Measurements from ENCODE around the gene ICAM5. TPM values are rescaled to one million over a fixed set of nuclear protein-coding genes. Genes with fewer than 3 reads are reported as not detected.

The ICAM5 gene
- total and polyA plus RNA-seq, 7 donors = 0.04 to 0.22 (median 0.08) TPM; not detected in 3

DNA sequence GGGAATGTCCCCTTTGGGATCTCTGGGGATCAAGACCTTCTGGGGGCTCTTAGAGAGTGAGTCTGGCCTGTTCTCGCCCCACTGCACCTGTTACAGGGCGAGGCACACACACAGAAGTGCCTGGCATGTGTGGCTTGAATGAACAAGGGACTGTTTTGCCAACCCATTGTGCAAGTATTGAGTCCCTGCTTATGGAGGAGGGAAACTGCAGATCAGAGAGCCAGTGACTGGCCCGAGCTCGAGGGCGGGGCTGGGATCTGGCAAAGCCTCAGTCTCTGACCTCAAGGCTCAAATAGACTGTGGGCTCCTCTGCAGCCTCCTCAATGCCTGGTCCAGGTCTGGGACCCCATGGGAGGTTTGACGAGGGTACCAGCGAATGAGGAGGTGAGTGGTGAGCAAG lies 38.0 kb downstream of the ICAM5 start:
- ATAC-seq = no peak
- TF ChIP-seq, protein P1, sequence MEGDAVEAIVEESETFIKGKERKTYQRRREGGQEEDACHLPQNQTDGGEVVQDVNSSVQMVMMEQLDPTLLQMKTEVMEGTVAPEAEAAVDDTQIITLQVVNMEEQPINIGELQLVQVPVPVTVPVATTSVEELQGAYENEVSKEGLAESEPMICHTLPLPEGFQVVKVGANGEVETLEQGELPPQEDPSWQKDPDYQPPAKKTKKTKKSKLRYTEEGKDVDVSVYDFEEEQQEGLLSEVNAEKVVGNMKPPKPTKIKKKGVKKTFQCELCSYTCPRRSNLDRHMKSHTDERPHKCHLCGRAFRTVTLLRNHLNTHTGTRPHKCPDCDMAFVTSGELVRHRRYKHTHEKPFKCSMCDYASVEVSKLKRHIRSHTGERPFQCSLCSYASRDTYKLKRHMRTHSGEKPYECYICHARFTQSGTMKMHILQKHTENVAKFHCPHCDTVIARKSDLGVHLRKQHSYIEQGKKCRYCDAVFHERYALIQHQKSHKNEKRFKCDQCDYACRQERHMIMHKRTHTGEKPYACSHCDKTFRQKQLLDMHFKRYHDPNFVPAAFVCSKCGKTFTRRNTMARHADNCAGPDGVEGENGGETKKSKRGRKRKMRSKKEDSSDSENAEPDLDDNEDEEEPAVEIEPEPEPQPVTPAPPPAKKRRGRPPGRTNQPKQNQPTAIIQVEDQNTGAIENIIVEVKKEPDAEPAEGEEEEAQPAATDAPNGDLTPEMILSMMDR (IDR thresholded peaks at IDR 0.05) = no peak
- Histone ChIP-seq H3K36me3 (ENCODE audit: insufficient read depth in 1 of 2, low read depth in 1 of 2) (peaks cover 11 to 80% of the 10 kb centered on the region in 2 donors), H3K4me3 (no peak overlapping the region), H3K27me3 (ENCODE audit: insufficient read depth in 3 of 3, low read length in 2 of 3) (no peaks in the 10 kb centered on the region), H3K27ac (no peak overlapping the region), H3K9me3 (no peaks in the 10 kb centered on the region), H3K4me1 (peaks cover 12% of the 10 kb centered on the region)
- no peak for DNase-seq
- 68 to 86% (median 75%) methylated on average over 7 of the region's 7 CpGs for WGBS, 3 donors
- intact Hi-C loops (cut with DNase I) = no loop called here

DNA sequence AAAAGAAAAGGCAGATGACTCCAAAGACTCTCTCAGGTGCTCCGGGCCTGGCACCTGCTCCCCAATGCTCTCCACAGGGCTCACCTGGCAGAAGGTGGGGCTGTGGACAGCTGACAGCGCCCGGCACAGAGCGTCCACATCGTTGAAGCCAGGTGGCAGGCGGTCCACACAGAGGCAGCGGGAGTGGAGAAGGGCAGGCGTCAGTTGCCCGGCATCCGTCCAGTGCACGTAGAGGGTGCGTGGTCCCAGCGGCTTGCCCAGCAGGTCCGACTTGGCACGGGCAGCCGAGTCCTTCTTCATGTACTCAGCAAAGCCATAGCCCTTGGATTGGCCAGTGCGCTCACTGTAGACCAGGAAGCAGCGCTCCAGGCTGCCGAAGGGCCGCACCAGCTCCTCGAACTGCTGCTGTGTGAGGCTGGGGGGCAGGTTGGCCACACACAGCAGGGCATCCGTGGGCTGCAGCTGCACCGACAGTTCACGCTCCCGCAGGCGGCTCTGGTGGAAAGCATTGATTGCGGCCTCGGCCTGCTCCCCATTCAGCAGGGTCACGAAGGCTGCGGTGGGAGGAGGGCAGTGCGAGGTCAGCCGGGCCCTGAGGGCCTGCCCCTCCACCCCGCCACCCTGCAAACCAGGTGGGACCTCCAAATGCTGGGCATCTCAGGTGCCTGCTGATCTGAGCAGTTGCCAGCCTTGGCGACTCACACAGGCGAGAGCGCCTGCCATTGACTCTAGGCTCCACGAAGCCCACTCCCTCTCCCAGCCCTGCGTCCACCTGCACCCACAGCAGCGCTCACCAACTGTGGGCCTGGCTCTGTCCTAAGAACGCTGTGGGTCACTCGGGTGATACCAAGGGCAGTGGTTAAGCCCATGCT lies 39.0 kb downstream of the ICAM5 start:
- Histone ChIP-seq H3K36me3 (ENCODE audit: insufficient read depth in 1 of 2, low read depth in 1 of 2) (peaks cover 4 to 70% of the 10 kb centered on the region in 2 donors), H3K4me3 (no peak overlapping the region), H3K4me1 (peaks cover 12% of the 10 kb centered on the region), H3K27me3 (ENCODE audit: insufficient read depth in 3 of 3, low read length in 2 of 3) (no peaks in the 10 kb centered on the region), H3K9me3 (no peaks in the 10 kb centered on the region), H3K27ac (no peak overlapping the region)
- TF ChIP-seq, protein P1 (IDR thresholded peaks at IDR 0.05) = no peak
- intact Hi-C loops (cut with DNase I) = no loop called here
- ATAC-seq = no peak
- WGBS, 3 donors = 92 to 94% (median 93%) methylated on average over 41 of the region's 41 CpGs
- DNase-seq = no peak

DNA sequence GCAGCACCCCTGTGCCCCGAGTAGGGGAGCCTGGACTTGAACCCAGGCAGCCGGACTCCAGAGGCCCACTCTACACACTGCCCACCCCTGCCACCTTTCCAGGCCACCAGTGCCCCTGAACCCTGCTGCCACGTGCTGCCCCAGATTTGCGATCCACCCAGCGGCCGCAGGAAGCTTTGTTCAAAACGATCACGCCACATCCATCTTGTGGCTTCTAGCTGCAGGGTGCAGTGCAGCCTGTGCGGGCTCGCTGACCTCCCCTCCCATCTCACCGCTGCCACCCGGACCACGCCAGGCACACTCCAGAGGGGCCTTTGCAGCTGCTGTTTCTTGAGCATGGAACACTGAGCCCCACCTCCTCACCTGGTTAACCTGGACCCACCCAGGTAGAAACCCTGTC lies 39.8 kb downstream of the ICAM5 start:
- Histone ChIP-seq H3K9me3 (no peaks in the 10 kb centered on the region), H3K27me3 (ENCODE audit: insufficient read depth in 3 of 3, low read length in 2 of 3) (no peaks in the 10 kb centered on the region), H3K27ac (no peak overlapping the region), H3K4me3 (no peak overlapping the region), H3K36me3 (ENCODE audit: insufficient read depth in 1 of 2, low read depth in 1 of 2) (peaks cover 4 to 62% of the 10 kb centered on the region in 2 donors), H3K4me1 (peaks cover 12% of the 10 kb centered on the region)
- DNase-seq (no peak), ATAC-seq (no peak)
- WGBS, 3 donors = 93 to 95% (median 94%) methylated on average over 13 of the region's 13 CpGs
- intact Hi-C loops (cut with DNase I) = no loop called here
- TF ChIP-seq, protein P1 (IDR thresholded peaks at IDR 0.05) = no peak

DNA sequence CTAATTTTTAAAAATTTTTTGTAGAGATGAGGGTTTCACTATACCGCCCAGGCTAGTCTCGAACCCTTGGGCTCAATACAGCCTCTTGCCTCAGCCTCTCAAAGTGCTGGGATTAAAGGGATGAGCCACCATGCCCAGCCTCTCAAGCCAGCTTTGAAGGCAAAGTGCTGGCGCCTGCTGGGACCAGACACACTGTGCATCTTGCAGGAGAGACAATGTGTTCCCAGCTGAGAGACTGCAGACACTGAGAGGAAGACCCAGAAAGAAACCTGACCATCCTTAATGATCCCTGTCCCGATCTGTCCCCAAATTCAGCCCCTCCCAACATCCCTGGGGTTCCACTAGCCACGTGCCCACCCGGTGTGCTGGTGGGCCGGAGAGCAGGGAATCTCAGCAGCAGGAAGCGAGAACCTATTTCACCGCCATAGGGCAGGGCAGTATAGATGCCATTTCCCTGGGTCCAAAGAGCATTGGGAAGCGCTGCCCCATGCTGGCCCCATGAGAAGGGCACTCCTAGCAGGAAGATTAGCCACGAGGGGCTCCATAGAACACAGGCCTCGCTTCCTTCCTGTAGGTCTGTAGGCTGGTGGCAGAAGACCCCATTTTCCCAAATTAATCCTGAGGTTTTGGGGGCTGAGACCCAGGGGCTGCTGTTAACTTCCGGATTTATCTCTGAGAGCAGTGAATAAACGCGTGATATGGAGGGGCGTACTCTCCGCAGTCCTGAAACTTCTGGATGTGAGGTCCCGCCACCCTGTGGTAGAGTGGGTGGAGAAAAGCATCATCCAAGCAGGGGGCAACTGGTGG lies 42.6 kb downstream of the ICAM5 start:
- Histone ChIP-seq H3K36me3 (ENCODE audit: insufficient read depth in 1 of 2, low read depth in 1 of 2) (peaks cover 4 to 35% of the 10 kb centered on the region in 2 donors), H3K27me3 (ENCODE audit: insufficient read depth in 3 of 3, low read length in 2 of 3) (no peaks in the 10 kb centered on the region), H3K4me1 (peaks cover 12% of the 10 kb centered on the region), H3K27ac (peak overlapping the region; percentile 84), H3K9me3 (no peaks in the 10 kb centered on the region), H3K4me3 (peak overlapping the region; percentile 69)
- DNase-seq = no peak
- TF ChIP-seq, protein P1 (IDR thresholded peaks at IDR 0.05) = no peak
- no peak for ATAC-seq
- 32 to 33% (median 33%) methylated on average over 18 of the region's 18 CpGs for WGBS, 3 donors
- intact Hi-C loops (cut with DNase I) = loop anchor here in 1 of 2 donors (5.0 to 10.0 kb wide), 3 partner anchors 50 to 498 kb away; partner anchors contain the start of genes ICAM1, PIN1 and TYK2

Data from psoas muscle (tissue), 8 donors.